Activated T-helper 1 cell treated with anti-CD3 and anti-CD28 coated beads, Interleukin-12 subunit alpha, Interleukin-12 subunit beta, Interleukin-2, Interleukin-4 antibody, amounts not matched to agents 30 ng/mL and 10 ng/mL and 1 ng/mL, durations not matched to agents 14 hours and 24 hours and 36 hours (primary cell): ENCODE results near the gene ERGIC1. TPM values are rescaled to one million over a fixed set of nuclear protein-coding genes. Genes with fewer than 3 reads are reported as not detected.

Experiments used
- DNase-seq: peaks from one replicate; pipeline ENCODE4 v3.0.0; 2021; ENCODE audit warnings: low spot score
- H3K27ac Mint-ChIP-seq: one replicate; pipeline ENCODE4 v1.8.0; 2021; ENCODE audit warnings: mild to moderate bottlenecking, mixed read lengths
- H3K27me3 Mint-ChIP-seq: one replicate; pipeline ENCODE4 v1.8.0; 2022; ENCODE audit warnings: mild to moderate bottlenecking, moderate library complexity, mixed read lengths; ENCODE audit not compliant: insufficient read depth
- H3K36me3 Mint-ChIP-seq: one replicate; pipeline ENCODE4 v1.8.0; 2021; ENCODE audit warnings: low read depth, mixed read lengths
- H3K4me1 Mint-ChIP-seq: one replicate; pipeline ENCODE4 v1.8.0; 2021; ENCODE audit warnings: low read depth, mixed read lengths
- H3K4me3 Mint-ChIP-seq: one replicate; pipeline ENCODE4 v1.8.0; 2021; ENCODE audit warnings: mild to moderate bottlenecking, moderate library complexity, mixed read lengths
- H3K9me3 Mint-ChIP-seq: one replicate; pipeline ENCODE4 v1.8.0; 2021; ENCODE audit warnings: mixed read lengths
- intact Hi-C: fragments of 100-400 bp; cut with micrococcal nuclease; formaldehyde crosslinking; loops from one replicate; pipeline ENCODE4 v1.15.1; 2024
- total RNA-seq: library from RNA; stranded (reverse); gene quantifications from 2 replicates; pipeline ENCODE4 v1.2.3, GENCODE V29; 2022

The ERGIC1 gene
- total RNA-seq, 1 donor from 2014 or later = 47.4 TPM

GRCh38 chr5:172825610-172826204 lies 8.3 kb upstream of the ERGIC1 start:
- DNase-seq = no peak
- H3K27ac Mint-ChIP-seq = no peak overlapping the region
- H3K9me3 Mint-ChIP-seq = peaks cover 20% of the 10 kb centered on the region
- H3K4me3 Mint-ChIP-seq = no peak overlapping the region
- H3K36me3 Mint-ChIP-seq = peaks cover 3% of the 10 kb centered on the region
- H3K4me1 Mint-ChIP-seq = no peaks in the 10 kb centered on the region
- no peaks in the 10 kb centered on the region for H3K27me3 Mint-ChIP-seq
- intact Hi-C loops = no loop called here

GRCh38 chr5:172827841-172828240 lies 6.2 kb upstream of the ERGIC1 start:
- H3K27ac Mint-ChIP-seq = no peak overlapping the region

DNA sequence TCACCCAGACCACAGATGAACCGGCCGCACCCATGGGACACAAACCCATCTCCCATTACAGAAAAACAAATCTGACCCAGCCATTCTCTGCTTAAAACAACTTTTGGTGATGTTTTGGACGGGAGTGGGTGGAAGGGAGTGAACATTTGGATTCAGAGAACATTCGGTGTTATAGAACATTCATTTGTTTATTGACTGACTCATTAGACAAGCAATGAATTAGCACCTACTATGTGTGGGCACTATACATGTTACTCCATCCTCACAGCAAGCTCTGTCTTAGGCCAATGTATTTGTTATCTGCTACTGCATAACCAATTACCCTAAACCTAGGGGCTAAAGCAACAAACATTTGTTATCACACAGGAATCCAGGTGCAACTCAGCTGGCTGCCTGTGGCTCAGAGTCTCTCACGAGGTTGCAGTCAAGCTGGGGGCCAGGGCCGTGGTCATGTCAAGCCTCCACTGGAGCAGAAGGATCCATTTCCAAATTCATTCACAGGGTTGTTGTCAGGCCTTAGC lies 5.1 kb upstream of the ERGIC1 start:
- Mint-ChIP-seq H3K36me3 (peaks cover 3% of the 10 kb centered on the region), H3K4me1 (no peaks in the 10 kb centered on the region), H3K27me3 (no peaks in the 10 kb centered on the region), H3K4me3 (no peak overlapping the region), H3K9me3 (peaks cover 20% of the 10 kb centered on the region), H3K27ac (no peak overlapping the region)
- intact Hi-C loops = no loop called here
- DNase-seq = no peak

More at GRCh38 chr5:172827841-172828240, 6.2 kb upstream of the ERGIC1 start:
- peaks cover 20% of the 10 kb centered on the region for H3K9me3 Mint-ChIP-seq
- DNase-seq = no peak
- intact Hi-C loops = no loop called here
- H3K4me3 Mint-ChIP-seq = no peak overlapping the region
- no peaks in the 10 kb centered on the region for H3K27me3 Mint-ChIP-seq
- H3K36me3 Mint-ChIP-seq = peaks cover 3% of the 10 kb centered on the region
- H3K4me1 Mint-ChIP-seq = no peaks in the 10 kb centered on the region

DNA sequence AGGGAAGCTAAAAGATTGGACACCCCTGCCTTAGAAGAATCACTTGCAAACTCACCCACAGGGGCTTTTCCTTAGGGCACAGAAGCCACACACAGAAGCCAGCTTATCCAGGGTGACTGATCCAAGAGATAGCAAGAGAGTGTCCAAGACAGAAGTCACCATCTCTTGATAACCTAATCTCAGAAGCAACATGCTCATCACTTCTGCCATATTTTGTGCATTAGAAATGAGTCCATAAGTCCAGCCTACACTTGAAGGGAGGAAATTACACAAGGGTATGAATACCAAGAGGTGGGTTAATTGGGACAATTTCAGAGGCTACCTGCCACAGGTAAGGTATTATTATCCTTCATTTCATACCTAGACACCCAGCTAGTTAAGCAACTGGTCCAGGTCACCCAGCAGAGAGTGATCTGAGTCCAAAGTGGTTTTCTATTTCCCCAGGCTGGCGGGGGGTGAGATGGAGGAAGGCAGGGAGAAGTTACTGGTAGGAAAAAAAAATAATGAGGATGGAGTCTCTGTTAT lies 3.7 kb upstream of the ERGIC1 start:
- Mint-ChIP-seq H3K4me3 (no peak overlapping the region), H3K27ac (no peak overlapping the region), H3K36me3 (peaks cover 1% of the 10 kb centered on the region), H3K4me1 (peaks cover 4% of the 10 kb centered on the region), H3K27me3 (no peaks in the 10 kb centered on the region), H3K9me3 (peaks cover 15% of the 10 kb centered on the region)
- intact Hi-C loops = no loop called here
- no peak for DNase-seq

GRCh38 chr5:172830876-172831662 lies 3.0 kb upstream of the ERGIC1 start:
- H3K36me3 Mint-ChIP-seq = no peaks in the 10 kb centered on the region
- no peak overlapping the region for H3K4me3 Mint-ChIP-seq
- H3K27me3 Mint-ChIP-seq = no peaks in the 10 kb centered on the region
- peaks cover 6% of the 10 kb centered on the region for H3K4me1 Mint-ChIP-seq
- no peak for DNase-seq
- peaks cover 8% of the 10 kb centered on the region for H3K9me3 Mint-ChIP-seq
- intact Hi-C loops = no loop called here
- H3K27ac Mint-ChIP-seq = no peak overlapping the region

DNA sequence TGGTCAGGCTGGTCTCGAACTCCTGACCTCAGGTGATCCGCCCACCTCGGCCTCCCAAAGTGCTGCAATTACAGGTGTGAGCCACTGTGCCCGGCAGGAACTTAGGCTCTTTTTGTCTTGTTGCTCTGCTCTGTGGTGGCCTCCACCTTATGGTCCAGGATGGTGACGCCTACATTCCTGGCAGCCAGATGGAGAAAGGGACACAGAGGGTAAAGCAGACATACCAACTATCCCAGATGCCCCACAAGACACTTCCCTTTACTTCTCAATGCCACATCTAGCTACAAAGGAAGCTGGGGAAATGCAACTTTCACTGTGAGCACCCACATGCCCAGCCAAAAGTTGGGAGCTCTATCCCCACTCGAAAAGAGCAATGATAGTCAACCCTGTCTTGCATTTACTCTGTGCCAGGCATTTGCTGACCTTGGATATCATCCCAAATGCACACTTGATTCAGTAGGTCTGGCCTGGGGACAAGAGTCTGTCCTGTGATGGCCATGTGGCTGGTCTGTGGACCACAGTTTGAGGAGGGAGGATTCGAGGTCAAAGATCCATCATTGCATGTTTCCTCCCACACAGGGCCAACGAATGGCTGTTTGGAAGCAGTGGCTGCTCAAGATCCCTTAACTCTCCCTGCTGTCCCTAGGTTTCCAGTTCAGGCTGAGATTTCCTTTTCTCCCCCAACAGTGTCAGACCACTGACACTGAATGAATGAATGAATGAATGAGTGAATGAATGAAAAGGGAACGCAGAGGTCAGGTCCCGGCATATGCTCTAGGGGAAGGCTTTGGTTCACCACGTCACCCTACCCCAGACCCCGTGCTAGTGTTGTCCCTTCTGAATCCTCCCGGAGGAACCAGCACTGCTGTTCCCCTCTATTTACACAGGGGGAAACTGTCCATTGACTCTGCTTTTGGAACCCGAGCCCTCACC lies 1.4 kb upstream of the ERGIC1 start:
- H3K4me3 Mint-ChIP-seq = peak overlapping the region; percentile 88
- H3K4me1 Mint-ChIP-seq = peaks cover 18% of the 10 kb centered on the region
- no peak overlapping the region for H3K27ac Mint-ChIP-seq
- no peaks in the 10 kb centered on the region for H3K9me3 Mint-ChIP-seq
- DNase-seq = no peak
- H3K36me3 Mint-ChIP-seq = no peaks in the 10 kb centered on the region
- no peaks in the 10 kb centered on the region for H3K27me3 Mint-ChIP-seq
- intact Hi-C loops = no loop called here

DNA sequence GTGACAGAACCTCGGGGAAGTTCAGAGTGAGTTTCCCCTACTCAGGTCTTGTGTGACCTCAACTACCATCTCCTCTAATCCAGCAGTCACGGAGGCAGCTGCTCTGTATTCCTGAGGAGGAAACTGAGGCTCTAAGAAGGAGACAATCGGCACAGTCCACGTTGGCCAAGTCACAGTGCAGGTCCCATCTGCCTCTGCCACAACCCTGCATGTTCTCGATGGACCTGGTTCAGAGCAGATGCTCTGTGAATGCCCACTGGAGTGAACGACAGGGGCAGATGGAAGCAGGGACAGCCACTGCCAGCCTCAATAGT lies 722 bp upstream of the ERGIC1 start:
- intact Hi-C loops = no loop called here

DNA sequence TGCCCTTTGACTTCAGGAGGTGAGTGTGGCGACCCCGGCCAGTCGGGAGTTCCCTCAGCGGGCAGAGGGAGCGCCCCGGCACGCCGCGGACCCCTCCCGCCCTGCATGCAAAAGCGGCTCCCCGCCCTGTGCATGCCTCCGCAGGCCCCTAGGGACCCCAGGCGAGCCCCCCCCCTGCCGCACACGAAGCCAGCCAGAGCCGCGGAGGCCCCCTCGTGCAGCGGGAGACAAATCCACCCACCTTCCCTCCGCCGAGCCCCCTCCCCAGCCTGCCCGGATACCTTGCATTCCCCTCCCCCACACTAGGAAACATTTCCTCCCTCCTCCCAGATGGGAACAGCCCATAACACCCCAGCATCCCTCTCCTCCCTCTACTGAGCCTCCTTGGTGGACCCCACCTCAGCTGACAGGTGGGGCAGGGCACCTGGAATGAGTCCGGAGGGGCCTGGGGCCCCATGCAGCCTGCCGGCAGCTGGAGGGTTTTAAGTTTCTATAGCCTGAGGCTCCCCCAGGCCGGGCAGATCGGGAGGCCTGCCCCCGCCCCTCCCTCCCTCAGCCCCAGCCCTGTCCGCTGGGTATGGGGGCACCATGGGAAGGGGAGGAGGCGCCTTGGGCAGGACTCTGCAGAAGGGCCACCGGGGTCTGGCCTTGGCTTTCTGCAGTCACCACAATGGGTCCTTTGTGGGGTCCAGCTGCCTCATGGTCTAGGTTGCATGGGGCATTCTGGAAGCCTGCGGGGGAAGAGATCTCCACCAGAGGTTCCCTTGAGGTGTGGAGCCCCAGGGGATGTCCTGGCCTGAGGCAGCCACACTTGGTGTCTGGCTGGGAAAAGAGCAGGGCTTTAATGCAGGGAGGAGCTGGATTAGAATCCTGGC lies 601 bp downstream of the ERGIC1 start:
- intact Hi-C loops = loop anchor here (1.0 to 5.0 kb wide), 8 partner anchors 27 to 310 kb away; partner anchors contain the start of genes BNIP1, CREBRF and DUSP1
- no peaks in the 10 kb centered on the region for H3K9me3 Mint-ChIP-seq
- no peaks in the 10 kb centered on the region for H3K27me3 Mint-ChIP-seq
- H3K4me1 Mint-ChIP-seq = peaks cover 19% of the 10 kb centered on the region
- H3K4me3 Mint-ChIP-seq = peak overlapping the region; percentile 86
- no peaks in the 10 kb centered on the region for H3K36me3 Mint-ChIP-seq
- H3K27ac Mint-ChIP-seq = peak overlapping the region; percentile 85
- DNase-seq = no peak

More for the DNA sequence above, 722 bp upstream of the ERGIC1 start:
- H3K4me1 Mint-ChIP-seq = peaks cover 19% of the 10 kb centered on the region
- H3K4me3 Mint-ChIP-seq = peak overlapping the region; percentile 88
- no peaks in the 10 kb centered on the region for H3K36me3 Mint-ChIP-seq
- H3K27me3 Mint-ChIP-seq = no peaks in the 10 kb centered on the region
- no peak for DNase-seq
- H3K27ac Mint-ChIP-seq = peak overlapping the region; percentile 58
- no peaks in the 10 kb centered on the region for H3K9me3 Mint-ChIP-seq

DNA sequence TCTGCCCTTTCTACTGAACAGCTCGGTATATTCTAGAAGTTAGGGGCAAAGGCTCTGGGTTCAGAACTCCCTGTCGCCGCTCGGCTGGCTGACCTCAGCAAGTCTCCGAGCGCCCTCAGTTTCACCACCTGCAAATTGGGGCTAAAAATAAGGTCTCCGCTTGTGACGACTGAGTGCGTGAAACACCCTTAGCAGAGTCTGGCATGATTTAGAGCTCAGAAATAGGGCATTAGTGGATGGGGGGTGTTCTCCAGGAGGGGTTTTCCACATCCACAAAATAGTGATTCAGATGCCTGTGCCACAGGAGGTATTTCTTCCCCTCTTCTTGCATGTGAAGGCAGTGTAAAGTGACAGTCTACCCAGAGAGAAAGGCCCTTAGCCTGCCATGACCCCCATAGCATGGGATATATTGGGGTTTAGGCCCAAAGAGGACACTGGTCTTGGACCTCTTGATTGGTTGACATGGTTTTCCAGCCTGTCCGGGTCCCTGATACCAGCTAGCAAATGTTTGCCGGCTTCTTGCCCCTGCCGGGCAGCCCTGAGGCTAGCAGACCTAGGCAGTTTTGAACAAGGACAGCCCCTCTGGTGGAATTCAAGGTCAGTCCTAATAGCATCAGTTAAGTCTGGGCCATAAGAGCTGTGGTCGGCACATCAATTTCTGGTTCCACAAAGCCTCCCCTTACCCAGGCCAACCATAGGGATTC lies 1.4 kb downstream of the ERGIC1 start:
- Mint-ChIP-seq H3K36me3 (no peaks in the 10 kb centered on the region), H3K9me3 (no peaks in the 10 kb centered on the region), H3K27ac (peak overlapping the region; percentile 34), H3K4me3 (peak overlapping the region; percentile 86), H3K4me1 (peaks cover 19% of the 10 kb centered on the region), H3K27me3 (no peaks in the 10 kb centered on the region)
- intact Hi-C loops = loop anchor here (2.0 to 5.0 kb wide), 2 partner anchors 118 to 221 kb away; partner anchors contain the start of gene CREBRF
- no peak for DNase-seq

DNA sequence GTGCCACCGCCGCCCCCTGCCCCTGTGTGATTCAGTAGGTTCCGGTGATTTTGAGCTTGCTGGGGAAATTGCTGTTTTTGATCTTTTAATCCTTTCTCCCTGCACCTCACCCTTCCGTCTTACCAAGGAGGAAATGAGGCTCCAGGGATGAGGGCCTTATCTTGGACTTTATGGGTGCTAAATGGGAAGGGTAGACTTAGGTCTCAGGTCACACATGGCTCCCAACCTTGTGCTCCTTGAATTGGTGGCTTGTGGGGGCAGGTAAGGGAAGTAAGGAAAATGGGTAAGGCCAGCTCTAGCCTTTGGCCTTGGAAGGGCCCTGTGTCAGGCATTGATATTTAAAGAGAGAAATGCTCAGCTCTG lies 1.9 kb downstream of the ERGIC1 start:
- H3K4me3 Mint-ChIP-seq = peak overlapping the region; percentile 86
- intact Hi-C loops = loop anchor here (2.0 to 5.0 kb wide), 2 partner anchors 119 to 221 kb away; partner anchors contain the start of gene CREBRF
- no peaks in the 10 kb centered on the region for H3K36me3 Mint-ChIP-seq
- no peak for DNase-seq
- H3K27me3 Mint-ChIP-seq = no peaks in the 10 kb centered on the region
- H3K4me1 Mint-ChIP-seq = peaks cover 19% of the 10 kb centered on the region
- H3K27ac Mint-ChIP-seq = no peak overlapping the region
- no peaks in the 10 kb centered on the region for H3K9me3 Mint-ChIP-seq

GRCh38 chr5:172837640-172838039 lies 3.6 kb downstream of the ERGIC1 start:
- peaks cover 19% of the 10 kb centered on the region for H3K4me1 Mint-ChIP-seq
- no peaks in the 10 kb centered on the region for H3K36me3 Mint-ChIP-seq
- peak overlapping the region; percentile 15 for H3K4me3 Mint-ChIP-seq
- H3K9me3 Mint-ChIP-seq = no peaks in the 10 kb centered on the region
- H3K27ac Mint-ChIP-seq = peak overlapping the region; percentile 51
- intact Hi-C loops = loop anchor here (5.0 kb wide), 1 partner anchor 120 kb away; no protein-coding TSS in a partner anchor
- DNase-seq = no peak
- no peaks in the 10 kb centered on the region for H3K27me3 Mint-ChIP-seq
